Fibroblast of skin of scalp (primary cell): ENCODE data around the gene PCDHA1.
A peak's percentile ranks its signal among the peaks of the same experiment; 100 is the strongest.

ENCODE experiments used
- DNase-seq: peaks from one replicate; pipeline ENCODE4 v3.0.0-alpha.2; 2013

Gene PCDHA1

GRCh38 chr5:140923601-140924000 lies 137.7 kb downstream of the PCDHA1 start:
- no peak for DNase-seq

GRCh38 chr5:140925806-140926442 lies 140.0 kb downstream of the PCDHA1 start, which contains the start of gene PCDHAC1:
Gene PCDHAC1 (plus strand): TSS chr5:140926299. CDS start chr5:140926893, 594 bp downstream.
- DNase-seq, result no peak

- DNase-seq, result peak; percentile 59
Measured at GRCh38 chr5:140926443-140927227, 140.7 kb downstream of the PCDHA1 start.

GRCh38 chr5:140927228-140927573 lies 141.3 kb downstream of the PCDHA1 start:
- DNase-seq, result no peak

GRCh38 chr5:140934964-140935606 lies 149.1 kb downstream of the PCDHA1 start:
- DNase-seq, result no peak

- no peak for DNase-seq
Measured at GRCh38 chr5:140946578-140946977, 160.6 kb downstream of the PCDHA1 start.

- DNase-seq, result no peak
Measured at GRCh38 chr5:140951636-140952035, 165.7 kb downstream of the PCDHA1 start.

- DNase-seq, result no peak
Measured at GRCh38 chr5:140953234-140953633, 167.3 kb downstream of the PCDHA1 start.

GRCh38 chr5:140962190-140962589 lies 176.2 kb downstream of the PCDHA1 start:
- DNase-seq, result no peak

- no peak for DNase-seq
Measured at GRCh38 chr5:140964356-140964755, 178.4 kb downstream of the PCDHA1 start.

- no peak for DNase-seq
Measured at GRCh38 chr5:140965905-140966292, 180.0 kb downstream of the PCDHA1 start.

- peak; percentile 51 for DNase-seq
Measured at GRCh38 chr5:140966293-140967225, 180.6 kb downstream of the PCDHA1 start, which contains the start of gene PCDHAC2. Gene PCDHAC2 (plus strand): TSS chr5:140966476. CDS start chr5:140966767, 291 bp downstream.

- DNase-seq, result no peak
Measured at GRCh38 chr5:140967226-140967893, 181.4 kb downstream of the PCDHA1 start.

GRCh38 chr5:140969880-140970279 lies 183.9 kb downstream of the PCDHA1 start:
- no peak for DNase-seq

- no peak for DNase-seq
Measured at GRCh38 chr5:140973550-140973949, 187.6 kb downstream of the PCDHA1 start.

- peak; percentile 31 for DNase-seq
Measured at GRCh38 chr5:140977003-140977402, 191.1 kb downstream of the PCDHA1 start.

GRCh38 chr5:140978260-140978659 lies 192.3 kb downstream of the PCDHA1 start:
- no peak for DNase-seq

GRCh38 chr5:140978983-140979382 lies 193.0 kb downstream of the PCDHA1 start:
- DNase-seq, result no peak

GRCh38 chr5:140982083-140982716 lies 196.3 kb downstream of the PCDHA1 start:
- DNase-seq, result no peak

- DNase-seq, result peak; percentile 42
Measured at GRCh38 chr5:140986117-140986521, 200.2 kb downstream of the PCDHA1 start.

GRCh38 chr5:140988100-140988499 lies 202.2 kb downstream of the PCDHA1 start:
- DNase-seq, result no peak
